ENCODE measurements around the gene CRACR2A. TPM values are rescaled to one million over a fixed set of nuclear protein-coding genes. Genes with fewer than 3 reads are reported as not detected.

The CRACR2A gene
- total RNA-seq, 2 experiments from 2014 or later, result 28.2 to 31.1 TPM

DNA sequence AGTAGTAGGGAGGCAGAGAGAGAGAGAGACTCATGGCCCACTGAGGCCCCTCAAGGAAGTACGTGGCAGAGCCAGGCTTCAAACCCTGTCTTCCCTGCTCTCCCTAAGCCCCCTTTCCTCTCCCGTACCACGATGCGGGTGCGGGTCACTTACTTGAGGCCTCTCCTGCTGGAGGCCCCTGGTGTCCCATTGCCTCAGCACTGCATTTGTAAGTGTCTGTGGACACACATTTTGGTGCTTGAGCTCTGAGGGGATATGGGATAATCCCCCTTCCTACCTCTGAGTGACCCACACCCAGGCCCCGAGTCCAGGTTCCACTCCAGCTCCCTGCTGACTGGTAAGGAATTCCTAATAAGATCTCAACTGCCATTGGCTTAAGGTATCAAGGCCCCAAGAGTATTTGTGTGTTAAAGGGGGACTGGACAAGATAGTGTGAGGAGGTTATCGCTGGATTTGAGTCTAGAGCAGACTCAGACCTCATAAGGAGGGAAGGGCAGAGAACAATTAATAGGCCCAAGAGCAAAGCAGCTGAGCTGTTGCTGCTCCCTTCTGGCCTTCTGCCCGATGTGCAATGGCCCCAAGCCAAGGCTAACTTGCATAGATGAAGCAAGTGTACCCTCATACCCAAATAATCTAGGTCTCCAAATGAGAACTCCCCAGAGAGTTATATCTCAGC is 71.9 kb downstream of the CRACR2A start:
- Histone ChIP-seq H4K20me1 (ENCODE audit: insufficient read depth, low read length) (no peaks in the 10 kb centered on the region), H3K4me2 (ENCODE audit: low read length) (no peak overlapping the region), H3K4me3 (ENCODE audit: low read depth, low read length, poor library complexity, severe bottlenecking) (no peak overlapping the region), H3K27ac (ENCODE audit: low read depth, low read length, poor library complexity, severe bottlenecking) (no peak overlapping the region), H3K9me3 (ENCODE audit: low read length) (no peaks in the 10 kb centered on the region), H3K36me3 (ENCODE audit: insufficient read depth, low read length) (peaks cover 61% of the 10 kb centered on the region), H3K79me2 (ENCODE audit: insufficient read depth, low read depth, low read length) (no peaks in the 10 kb centered on the region), H2AFZ (ENCODE audit: low read length) (no peak overlapping the region), H3K4me1 (ENCODE audit: insufficient read depth, low read length, poor library complexity, severe bottlenecking) (no peaks in the 10 kb centered on the region), H3K9me2 (ENCODE audit: insufficient read depth, low read length) (no peaks in the 10 kb centered on the region)
- no TSS peak for BruUV-seq (replicated peaks)
- ChIA-PET CTCF (ENCODE audit: unreplicated experiment) (no interaction called here), POLR2A (interaction anchor here (0.6 kb wide), 1 partner anchor 13 kb away, joined by 3 read pairs; no protein-coding TSS in a partner anchor)
- intact Hi-C loops (cut with micrococcal nuclease; ENCODE audit: unreplicated experiment), result no loop called here
- TF ChIP-seq EZH2phosphoT487 (IDR thresholded peaks at IDR 0.05; ENCODE audit: borderline replicate concordance, low read depth, low read length), result no peak
- TF ChIP-seq, protein P1, sequence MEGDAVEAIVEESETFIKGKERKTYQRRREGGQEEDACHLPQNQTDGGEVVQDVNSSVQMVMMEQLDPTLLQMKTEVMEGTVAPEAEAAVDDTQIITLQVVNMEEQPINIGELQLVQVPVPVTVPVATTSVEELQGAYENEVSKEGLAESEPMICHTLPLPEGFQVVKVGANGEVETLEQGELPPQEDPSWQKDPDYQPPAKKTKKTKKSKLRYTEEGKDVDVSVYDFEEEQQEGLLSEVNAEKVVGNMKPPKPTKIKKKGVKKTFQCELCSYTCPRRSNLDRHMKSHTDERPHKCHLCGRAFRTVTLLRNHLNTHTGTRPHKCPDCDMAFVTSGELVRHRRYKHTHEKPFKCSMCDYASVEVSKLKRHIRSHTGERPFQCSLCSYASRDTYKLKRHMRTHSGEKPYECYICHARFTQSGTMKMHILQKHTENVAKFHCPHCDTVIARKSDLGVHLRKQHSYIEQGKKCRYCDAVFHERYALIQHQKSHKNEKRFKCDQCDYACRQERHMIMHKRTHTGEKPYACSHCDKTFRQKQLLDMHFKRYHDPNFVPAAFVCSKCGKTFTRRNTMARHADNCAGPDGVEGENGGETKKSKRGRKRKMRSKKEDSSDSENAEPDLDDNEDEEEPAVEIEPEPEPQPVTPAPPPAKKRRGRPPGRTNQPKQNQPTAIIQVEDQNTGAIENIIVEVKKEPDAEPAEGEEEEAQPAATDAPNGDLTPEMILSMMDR (conservative IDR thresholded peaks at IDR 0.05; ENCODE audit: low read length), result no peak
- DNase-seq (ENCODE audit: low spot score), result no peak

DNA sequence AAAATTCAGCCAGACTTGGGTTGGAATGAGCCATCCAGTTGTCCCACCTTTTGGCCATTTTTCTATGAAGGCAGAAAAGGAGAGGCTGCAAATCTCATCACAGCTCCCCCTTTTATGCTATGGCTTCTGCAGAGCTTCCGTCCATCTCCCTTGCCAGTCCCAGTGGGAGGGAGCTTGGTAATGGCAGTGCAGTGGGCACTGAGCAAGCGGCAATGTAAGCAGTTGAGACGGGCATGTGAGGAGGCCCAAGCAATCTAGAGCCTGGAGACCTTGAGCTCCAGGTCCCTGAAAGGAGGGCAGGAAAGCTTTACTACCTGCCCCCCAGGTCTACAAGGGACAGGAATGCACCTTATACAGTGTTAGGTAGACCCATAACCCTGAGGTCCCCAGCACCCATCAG is 73.1 kb downstream of the CRACR2A start:
- no peaks in the 10 kb centered on the region for H3K9me3 ChIP-seq (ENCODE audit: low read length)
- no peak overlapping the region for H2AFZ ChIP-seq (ENCODE audit: low read length)
- H3K27ac ChIP-seq (ENCODE audit: low read depth, low read length, poor library complexity, severe bottlenecking), result no peak overlapping the region
- peaks cover 50% of the 10 kb centered on the region for H3K36me3 ChIP-seq (ENCODE audit: insufficient read depth, low read length)
- no peaks in the 10 kb centered on the region for H3K4me1 ChIP-seq (ENCODE audit: insufficient read depth, low read length, poor library complexity, severe bottlenecking)
- no peaks in the 10 kb centered on the region for H3K9me2 ChIP-seq (ENCODE audit: insufficient read depth, low read length)
- intact Hi-C loops (cut with micrococcal nuclease; ENCODE audit: unreplicated experiment), result no loop called here
- no peaks in the 10 kb centered on the region for H3K79me2 ChIP-seq (ENCODE audit: insufficient read depth, low read depth, low read length)
- POLR2A ChIA-PET, result interaction anchor here (0.6 to 0.7 kb wide), 2 partner anchors 20 to 155 kb away, joined by 3 read pairs; no protein-coding TSS in a partner anchor
- H3K4me3 ChIP-seq (ENCODE audit: low read depth, low read length, poor library complexity, severe bottlenecking), result no peak overlapping the region
- no peaks in the 10 kb centered on the region for H4K20me1 ChIP-seq (ENCODE audit: insufficient read depth, low read length)
- no peak for DNase-seq (ENCODE audit: low spot score)
- BruUV-seq (replicated peaks), result no TSS peak
- TF ChIP-seq, protein P1 (conservative IDR thresholded peaks at IDR 0.05; ENCODE audit: low read length), result no peak
- H3K4me2 ChIP-seq (ENCODE audit: low read length), result no peak overlapping the region
- CTCF ChIA-PET (ENCODE audit: unreplicated experiment), result no interaction called here

- Histone ChIP-seq H3K9me3 (ENCODE audit: low read length) (no peaks in the 10 kb centered on the region), H3K27ac (ENCODE audit: low read depth, low read length, poor library complexity, severe bottlenecking) (no peak overlapping the region), H3K79me2 (ENCODE audit: insufficient read depth, low read depth, low read length) (no peaks in the 10 kb centered on the region), H3K9me2 (ENCODE audit: insufficient read depth, low read length) (no peaks in the 10 kb centered on the region), H4K20me1 (ENCODE audit: insufficient read depth, low read length) (no peaks in the 10 kb centered on the region), H3K36me3 (ENCODE audit: insufficient read depth, low read length) (peaks cover 65% of the 10 kb centered on the region), H3K4me1 (ENCODE audit: insufficient read depth, low read length, poor library complexity, severe bottlenecking) (no peaks in the 10 kb centered on the region), H3K4me3 (ENCODE audit: low read depth, low read length, poor library complexity, severe bottlenecking) (no peak overlapping the region), H3K4me2 (ENCODE audit: low read length) (no peak overlapping the region), H2AFZ (ENCODE audit: low read length) (no peak overlapping the region)
- CTCF ChIA-PET (ENCODE audit: unreplicated experiment), result no interaction called here
- POLR2A ChIA-PET, result no interaction called here
- no TSS peak for BruUV-seq (replicated peaks)
- intact Hi-C loops (cut with micrococcal nuclease; ENCODE audit: unreplicated experiment), result no loop called here
- no peak for DNase-seq (ENCODE audit: low spot score)
- TF ChIP-seq EZH2phosphoT487 (IDR thresholded peaks at IDR 0.05; ENCODE audit: borderline replicate concordance, low read depth, low read length), result no peak
- TF ChIP-seq, protein P1 (conservative IDR thresholded peaks at IDR 0.05; ENCODE audit: low read length), result 0 out of 2 replicates have a peak, but pooled peaks have one; percentile 23
Observed at GRCh38 chr12:3677609-3678008, 75.3 kb downstream of the CRACR2A start.
